AG09319 (cell line): ENCODE measurements around the gene CYP2F1.
"Not testable (repeated sequence)": the region's sequence is repeated elsewhere in the genome, so short reads cannot be mapped to it uniquely, and the experiment has no call there.

Experiments used
- DNase-seq: peaks from one replicate; pipeline ENCODE4 v3.0.0-alpha.2; 2010; ENCODE audit warnings: low read depth; ENCODE audit errors: extremely low read depth
- CTCF ChIP-seq: IDR thresholded peaks from 2 replicates; pipeline ENCODE4 v1.5.1; 2011; ENCODE audit warnings: low read depth, mild to moderate bottlenecking, inconsistent platforms, low read length, moderate library complexity

CYP2F1 gene

DNA sequence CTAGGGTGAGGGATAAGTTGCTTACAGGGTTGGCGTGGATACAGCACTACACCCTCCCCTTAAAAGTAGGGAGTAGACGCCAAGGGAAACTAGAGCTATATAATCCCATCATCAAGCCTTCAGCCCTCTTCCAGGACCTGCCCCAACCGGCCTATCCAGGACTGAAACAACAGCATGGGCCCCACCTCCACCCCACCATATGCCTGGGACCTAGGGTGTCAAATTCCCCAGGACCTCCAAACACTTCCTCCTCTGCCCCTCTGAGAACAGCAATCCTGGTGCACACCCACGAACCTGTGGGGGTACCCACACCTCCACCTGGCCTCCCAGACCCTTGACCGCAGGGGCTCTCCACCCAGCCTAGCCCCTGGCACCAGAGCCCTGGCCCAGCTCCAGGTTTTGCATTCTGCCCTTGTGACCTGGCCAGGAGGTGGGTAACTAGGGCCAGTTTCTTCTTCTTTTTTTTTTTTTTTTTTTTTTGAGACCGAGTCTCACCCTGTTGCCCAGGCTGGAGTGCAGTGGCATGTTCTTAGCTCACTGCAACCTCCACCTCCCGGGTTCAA lies 1.4 kb upstream of the CYP2F1 start:
- no peak for DNase-seq
- no peak for TF ChIP-seq CTCF

- no peak for TF ChIP-seq CTCF
- no peak for DNase-seq
Measured at GRCh38 chr19:41116261-41116660, 2.0 kb downstream of the CYP2F1 start.

- not testable (repeated sequence) for DNase-seq
Measured at GRCh38 chr19:41120929-41121911, 7.0 kb downstream of the CYP2F1 start.

DNA sequence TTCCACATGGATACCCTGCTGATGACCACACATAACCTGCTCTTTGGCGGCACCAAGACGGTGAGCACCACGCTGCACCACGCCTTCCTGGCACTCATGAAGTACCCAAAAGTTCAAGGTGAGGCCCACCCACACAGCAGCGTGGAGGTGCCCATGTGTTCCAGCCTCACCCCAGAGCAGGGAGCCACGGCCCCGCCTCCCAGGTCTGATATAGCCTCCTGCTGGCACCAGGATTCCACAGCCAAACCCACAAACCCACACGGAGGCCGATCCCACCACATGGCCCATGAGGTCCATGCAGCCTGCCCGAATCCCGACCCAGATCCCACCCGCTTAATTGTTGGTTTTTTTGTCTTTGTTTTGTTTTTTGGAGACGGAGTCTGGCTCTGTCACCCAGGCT lies 8.6 kb downstream of the CYP2F1 start:
- DNase-seq = not testable (repeated sequence)

DNA sequence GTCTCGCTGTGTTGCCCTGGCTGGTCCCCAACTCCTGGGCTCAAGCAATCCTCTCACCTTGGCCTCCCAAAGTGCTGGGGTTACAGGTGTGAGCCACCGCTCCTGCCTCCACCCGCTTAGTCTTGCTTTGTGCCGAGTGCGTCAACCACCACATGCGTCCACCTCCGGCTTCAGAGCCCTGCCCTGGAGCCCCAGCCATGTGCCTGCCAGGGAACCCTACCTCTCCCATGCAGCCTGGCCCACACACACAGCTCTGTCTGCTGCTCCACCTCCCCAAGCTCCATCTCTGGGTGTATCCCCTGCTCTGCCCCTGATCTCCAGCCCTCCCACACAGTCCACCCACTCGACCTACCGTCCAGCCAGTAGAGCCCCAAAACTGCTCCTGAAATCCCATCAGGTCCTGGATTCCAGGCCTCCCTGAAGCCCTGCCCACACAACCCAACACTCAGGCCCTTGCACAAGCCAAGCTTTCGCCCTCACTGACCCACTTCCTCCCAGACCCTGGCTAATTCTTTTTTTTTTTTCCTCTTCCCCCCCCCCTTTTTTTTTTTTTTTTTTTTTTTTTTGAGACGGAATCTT lies 9.6 kb downstream of the CYP2F1 start:
- no peak for DNase-seq
- no peak for TF ChIP-seq CTCF

DNA sequence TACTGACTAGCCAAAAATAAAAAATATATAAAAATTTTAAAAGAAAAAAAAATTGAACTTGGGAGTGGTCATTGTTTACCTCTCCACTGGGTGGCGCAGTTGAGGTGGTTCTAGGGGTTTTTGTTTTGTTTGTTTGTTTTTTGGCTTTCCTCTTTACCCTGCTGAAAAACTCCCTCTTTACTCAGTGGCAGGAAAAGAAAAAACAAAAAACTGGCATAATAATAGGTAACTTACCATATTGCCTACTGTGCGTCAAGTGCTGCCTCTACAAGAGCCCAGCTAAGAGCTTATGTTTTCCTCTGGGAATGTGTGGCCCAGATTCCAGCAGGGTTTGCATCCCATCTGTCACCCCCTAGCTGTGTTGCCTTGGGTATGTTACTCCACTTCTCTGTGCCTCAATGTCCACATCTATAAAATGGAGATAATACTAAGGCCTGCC lies 12.6 kb downstream of the CYP2F1 start:
- DNase-seq = not testable (repeated sequence)
- TF ChIP-seq CTCF = peak; percentile 64

- DNase-seq = not testable (repeated sequence)
Measured at GRCh38 chr19:41127362-41127761, 13.1 kb downstream of the CYP2F1 start.

DNA sequence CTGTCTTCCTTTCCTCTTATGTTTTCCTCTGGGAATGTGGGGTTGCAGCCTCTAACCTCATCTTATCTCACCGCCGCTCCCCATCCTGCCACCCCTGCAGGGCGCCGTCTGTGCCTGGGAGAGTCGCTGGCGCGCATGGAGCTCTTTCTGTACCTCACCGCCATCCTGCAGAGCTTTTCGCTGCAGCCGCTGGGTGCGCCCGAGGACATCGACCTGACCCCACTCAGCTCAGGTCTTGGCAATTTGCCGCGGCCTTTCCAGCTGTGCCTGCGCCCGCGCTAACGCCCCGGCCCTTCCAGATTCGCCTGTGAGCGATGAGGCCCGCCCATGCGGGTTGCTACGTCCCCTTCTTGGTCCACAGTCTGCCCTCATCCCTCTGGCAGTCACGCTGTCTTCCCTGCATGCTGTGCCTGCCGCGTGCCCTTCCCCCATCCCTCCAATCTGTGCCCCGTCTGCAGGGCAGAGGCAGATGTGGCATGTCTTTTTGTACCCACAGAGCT lies 13.6 kb downstream of the CYP2F1 start:
- DNase-seq = not testable (repeated sequence)

DNA sequence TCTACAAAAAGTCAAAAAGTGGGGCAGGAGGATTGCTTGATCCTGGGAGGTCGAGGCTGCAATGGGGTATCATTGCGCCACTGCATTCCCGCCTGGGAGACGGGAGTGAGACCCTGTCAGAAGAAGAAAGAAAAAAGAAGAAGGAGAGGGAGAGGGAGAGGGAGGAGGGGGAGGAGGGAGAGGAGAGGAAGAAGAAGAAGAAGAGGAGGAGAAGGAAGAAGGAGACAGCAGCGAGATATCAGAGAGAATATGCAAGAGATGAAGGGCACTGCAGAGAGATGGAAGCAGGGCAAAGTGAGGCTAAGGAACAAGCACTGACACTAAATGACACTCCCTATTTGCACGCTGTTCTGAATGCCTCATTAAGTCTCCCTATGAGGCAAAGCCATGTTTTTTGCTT lies 14.5 kb downstream of the CYP2F1 start:
- TF ChIP-seq CTCF = no peak
- DNase-seq = no peak
